DND-41 (cell line): ENCODE results near the gene GLRX2.

Experiments
- ATAC-seq: fragments of 200-7000 bp; cut with Tn5 transposase; 3 replicates; pipeline ENCODE4 v1.9.1; 2021; ENCODE audit warnings: low read depth; ENCODE audit not compliant: insufficient read depth
- DNase-seq: peaks from one replicate; pipeline ENCODE4 v3.0.0-alpha.2; 2020
- H2AFZ ChIP-seq: 2 replicates; pipeline ENCODE4 v1.6.0; 2012; ENCODE audit warnings: low read depth, low read length
- H3K27ac ChIP-seq: 2 replicates; pipeline ENCODE4 v1.5.1; 2012; ENCODE audit warnings: low read length, inconsistent platforms
- H3K27me3 ChIP-seq: fragments of 200-600 bp; sonication (generic); 2 replicates; pipeline ENCODE4 v1.6.0; 2012; ENCODE audit warnings: low read length, mild to moderate bottlenecking, inconsistent platforms; ENCODE audit not compliant: insufficient read depth, poor library complexity
- H3K36me3 ChIP-seq: 2 replicates; pipeline ENCODE4 v1.5.1; 2012; ENCODE audit warnings: low read length, inconsistent platforms; ENCODE audit not compliant: insufficient read depth
- H3K4me1 ChIP-seq: 2 replicates; pipeline ENCODE4 v1.5.1; 2012; ENCODE audit warnings: mild to moderate bottlenecking, low read length; ENCODE audit not compliant: insufficient read depth
- H3K4me2 ChIP-seq: 2 replicates; pipeline ENCODE4 v1.6.0; 2012; ENCODE audit warnings: mild to moderate bottlenecking, moderate library complexity, low read length, inconsistent platforms; ENCODE audit not compliant: insufficient read depth
- H3K4me3 ChIP-seq, 2 experiments: fragments of 200-600 bp in 1 of 2; shearing (Covaris generic) in 1 of 2; 2 replicates each; pipeline ENCODE4 v1.5.1; 2012 to 2016; ENCODE audit warnings: inconsistent platforms in 2 of 2, low read length in 2 of 2, mild to moderate bottlenecking in 2 of 2, low read depth in 1 of 2, moderate library complexity in 1 of 2
- H3K79me2 ChIP-seq: 2 replicates; pipeline ENCODE4 v1.6.0; 2012; ENCODE audit warnings: low read length, inconsistent platforms; ENCODE audit not compliant: insufficient read depth
- H3K9ac ChIP-seq: 2 replicates; pipeline ENCODE4 v1.6.0; 2012; ENCODE audit warnings: low read depth, mild to moderate bottlenecking, inconsistent platforms, low read length, moderate library complexity
- H3K9me3 ChIP-seq: 2 replicates; pipeline ENCODE4 v1.5.1; 2012; ENCODE audit warnings: low read length, moderate library complexity, mild to moderate bottlenecking, inconsistent platforms; ENCODE audit not compliant: insufficient read depth, severe bottlenecking
- H4K20me1 ChIP-seq: 2 replicates; pipeline ENCODE4 v1.6.0; 2012; ENCODE audit warnings: low read length; ENCODE audit not compliant: insufficient read depth
- CTCF ChIP-seq: IDR thresholded peaks from 2 replicates; pipeline ENCODE4 v1.5.1; 2012; ENCODE audit warnings: borderline replicate concordance, low read length, moderate library complexity, mild to moderate bottlenecking; ENCODE audit not compliant: poor library complexity, severe bottlenecking; ENCODE audit errors: extremely low read depth
- EZH2 ChIP-seq: IDR thresholded peaks from 3 replicates; pipeline ENCODE4 v1.6.1; 2012; ENCODE audit warnings: borderline replicate concordance, low read depth, mild to moderate bottlenecking, moderate library complexity, low read length, inconsistent platforms; ENCODE audit not compliant: severe bottlenecking

Gene GLRX2

GRCh38 chr1:193110864-193111263 lies 5.7 kb upstream of the GLRX2 start:
- H3K27me3 ChIP-seq = no peaks in the 10 kb centered on the region
- no peak for DNase-seq
- no peak for ATAC-seq
- no peaks in the 10 kb centered on the region for H4K20me1 ChIP-seq
- no peaks in the 10 kb centered on the region for H3K36me3 ChIP-seq
- TF ChIP-seq EZH2 (no peak), CTCF (no peak)
- no peak overlapping the region for H3K4me3 ChIP-seq
- H3K9me3 ChIP-seq = no peaks in the 10 kb centered on the region
- H3K79me2 ChIP-seq = no peaks in the 10 kb centered on the region
- no peak overlapping the region for H3K9ac ChIP-seq
- no peak overlapping the region for H2AFZ ChIP-seq
- no peak overlapping the region for H3K27ac ChIP-seq
- H3K4me2 ChIP-seq = no peak overlapping the region
- H3K4me1 ChIP-seq = peaks cover 2% of the 10 kb centered on the region; the same call in 1 of the 2 replicates

GRCh38 chr1:193110246-193110645 lies 5.0 kb upstream of the GLRX2 start:
- Histone ChIP-seq H3K4me2 (no peak overlapping the region), H3K4me1 (peaks cover 8% of the 10 kb centered on the region), H2AFZ (no peak overlapping the region), H3K27me3 (peaks cover 5% of the 10 kb centered on the region), H3K4me3 (no peak overlapping the region), H3K9ac (no peak overlapping the region), H3K27ac (no peak overlapping the region), H3K9me3 (no peaks in the 10 kb centered on the region), H4K20me1 (no peaks in the 10 kb centered on the region), H3K36me3 (no peaks in the 10 kb centered on the region), H3K79me2 (no peaks in the 10 kb centered on the region)
- no peak for ATAC-seq
- no peak for DNase-seq
- TF ChIP-seq CTCF = no peak
- no peak for TF ChIP-seq EZH2

GRCh38 chr1:193109619-193110018 lies 4.4 kb upstream of the GLRX2 start:
- DNase-seq = no peak
- ATAC-seq = no peak
- no peak overlapping the region for H2AFZ ChIP-seq
- peaks cover 5% of the 10 kb centered on the region for H3K27me3 ChIP-seq
- H3K36me3 ChIP-seq = no peaks in the 10 kb centered on the region
- no peak overlapping the region for H3K4me2 ChIP-seq
- H4K20me1 ChIP-seq = no peaks in the 10 kb centered on the region
- TF ChIP-seq EZH2 (no peak), CTCF (no peak)
- H3K4me3 ChIP-seq = no peak overlapping the region
- H3K9ac ChIP-seq = no peak overlapping the region
- H3K4me1 ChIP-seq = peaks cover 8% of the 10 kb centered on the region
- no peaks in the 10 kb centered on the region for H3K79me2 ChIP-seq
- H3K9me3 ChIP-seq = no peaks in the 10 kb centered on the region
- no peak overlapping the region for H3K27ac ChIP-seq

GRCh38 chr1:193108471-193108870 lies 3.3 kb upstream of the GLRX2 start:
- ATAC-seq = no peak
- no peak overlapping the region for H2AFZ ChIP-seq
- DNase-seq = no peak
- peaks cover 8% of the 10 kb centered on the region for H3K79me2 ChIP-seq
- no peak overlapping the region for H3K27ac ChIP-seq
- no peak overlapping the region for H3K4me2 ChIP-seq
- H4K20me1 ChIP-seq = no peaks in the 10 kb centered on the region
- no peak overlapping the region for H3K4me3 ChIP-seq
- H3K4me1 ChIP-seq = peaks cover 19% of the 10 kb centered on the region
- TF ChIP-seq EZH2 (no peak), CTCF (no peak)
- H3K9ac ChIP-seq = no peak overlapping the region
- no peaks in the 10 kb centered on the region for H3K36me3 ChIP-seq
- H3K9me3 ChIP-seq = no peaks in the 10 kb centered on the region
- H3K27me3 ChIP-seq = peaks cover 5% of the 10 kb centered on the region
